Loucy (cell line): Measurements from ENCODE around the gene ACSM6.

Experiments used
- H2AFZ ChIP-seq: fragments of 200-600 bp; sonication (generic); 2 replicates; pipeline ENCODE4 v1.6.0; 2016; ENCODE audit warnings: antibody characterized with exemption, mild to moderate bottlenecking, low read length, moderate library complexity
- H3F3A ChIP-seq: fragments of 200-600 bp; 2 replicates; pipeline ENCODE4 v1.6.0; 2016; ENCODE audit warnings: antibody characterized with exemption, low read depth, mild to moderate bottlenecking
- H3K27me3 ChIP-seq: fragments of 200-600 bp; sonication (generic); 2 replicates; pipeline ENCODE4 v1.6.1; 2014; ENCODE audit warnings: low read length, mild to moderate bottlenecking; ENCODE audit not compliant: insufficient read depth, poor library complexity, severe bottlenecking
- H3K36me3 ChIP-seq: fragments of 200-600 bp; sonication (generic); 2 replicates; pipeline ENCODE4 v1.6.1; 2016; ENCODE audit warnings: low read length; ENCODE audit not compliant: insufficient read depth
- H3K4me1 ChIP-seq: fragments of 200-600 bp; sonication (generic); 2 replicates; pipeline ENCODE4 v1.5.1; 2014; ENCODE audit warnings: low read length, mild to moderate bottlenecking; ENCODE audit not compliant: insufficient read depth, poor library complexity, severe bottlenecking
- H3K4me2 ChIP-seq: fragments of 200-600 bp; sonication (generic); 2 replicates; pipeline ENCODE4 v1.6.0; 2014; ENCODE audit warnings: antibody characterized with exemption, low read length, low read depth, mild to moderate bottlenecking; ENCODE audit not compliant: poor library complexity, severe bottlenecking
- H3K4me3 ChIP-seq: fragments of 200-600 bp; sonication (generic); 2 replicates; pipeline ENCODE4 v1.5.1; 2014; ENCODE audit warnings: low read length, mild to moderate bottlenecking, mixed read lengths; ENCODE audit not compliant: poor library complexity, severe bottlenecking
- H3K79me2 ChIP-seq: fragments of 200-600 bp; sonication (generic); 2 replicates; pipeline ENCODE4 v1.6.1; 2014; ENCODE audit warnings: low read length; ENCODE audit not compliant: insufficient read depth
- H3K9ac ChIP-seq: fragments of 200-600 bp; sonication (generic); 2 replicates; pipeline ENCODE4 v1.6.0; 2014; ENCODE audit warnings: mild to moderate bottlenecking, low read depth, low read length, moderate library complexity; ENCODE audit not compliant: poor library complexity, severe bottlenecking
- H3K9me2 ChIP-seq: fragments of 200-600 bp; sonication (generic); replicated peaks from 2 replicates; pipeline ENCODE4 v1.6.1; 2016; ENCODE audit warnings: low read depth, low read length, mixed read lengths
- H3K9me3 ChIP-seq: fragments of 200-600 bp; sonication (generic); 2 replicates; pipeline ENCODE4 v1.6.1; 2014; ENCODE audit warnings: mild to moderate bottlenecking, antibody characterized with exemption, low read length, low read depth; ENCODE audit not compliant: insufficient read depth
- H4K20me1 ChIP-seq: fragments of 200-600 bp; sonication (generic); 2 replicates; pipeline ENCODE4 v1.6.0; 2014; ENCODE audit warnings: antibody characterized with exemption, low read length, mild to moderate bottlenecking; ENCODE audit not compliant: insufficient read depth, poor library complexity, severe bottlenecking
- EZH2phosphoT487 ChIP-seq: fragments of 200-600 bp; IDR thresholded peaks from 2 replicates; pipeline ENCODE4 v1.6.1; 2018; ENCODE audit warnings: antibody characterized with exemption, mild to moderate bottlenecking, moderate library complexity, borderline replicate concordance
- TF ChIP-seq, protein P1 (sequence below): fragments of 200-600 bp; sonication (generic); conservative IDR thresholded peaks from 2 replicates; pipeline ENCODE4 v1.5.1; 2014; ENCODE audit warnings: mild to moderate bottlenecking, antibody characterized with exemption, low read length

ACSM6 gene

GRCh38 chr10:95253686-95254085 lies 59.6 kb downstream of the ACSM6 start:
- H3K4me2 ChIP-seq: no peak overlapping the region
- H3K4me1 ChIP-seq: peaks cover 43% of the 10 kb centered on the region
- H3F3A ChIP-seq: no peaks in the 10 kb centered on the region
- no peak overlapping the region for H2AFZ ChIP-seq
- H3K9me2 ChIP-seq: no peaks in the 10 kb centered on the region
- no peak for TF ChIP-seq EZH2phosphoT487
- TF ChIP-seq, protein P1, sequence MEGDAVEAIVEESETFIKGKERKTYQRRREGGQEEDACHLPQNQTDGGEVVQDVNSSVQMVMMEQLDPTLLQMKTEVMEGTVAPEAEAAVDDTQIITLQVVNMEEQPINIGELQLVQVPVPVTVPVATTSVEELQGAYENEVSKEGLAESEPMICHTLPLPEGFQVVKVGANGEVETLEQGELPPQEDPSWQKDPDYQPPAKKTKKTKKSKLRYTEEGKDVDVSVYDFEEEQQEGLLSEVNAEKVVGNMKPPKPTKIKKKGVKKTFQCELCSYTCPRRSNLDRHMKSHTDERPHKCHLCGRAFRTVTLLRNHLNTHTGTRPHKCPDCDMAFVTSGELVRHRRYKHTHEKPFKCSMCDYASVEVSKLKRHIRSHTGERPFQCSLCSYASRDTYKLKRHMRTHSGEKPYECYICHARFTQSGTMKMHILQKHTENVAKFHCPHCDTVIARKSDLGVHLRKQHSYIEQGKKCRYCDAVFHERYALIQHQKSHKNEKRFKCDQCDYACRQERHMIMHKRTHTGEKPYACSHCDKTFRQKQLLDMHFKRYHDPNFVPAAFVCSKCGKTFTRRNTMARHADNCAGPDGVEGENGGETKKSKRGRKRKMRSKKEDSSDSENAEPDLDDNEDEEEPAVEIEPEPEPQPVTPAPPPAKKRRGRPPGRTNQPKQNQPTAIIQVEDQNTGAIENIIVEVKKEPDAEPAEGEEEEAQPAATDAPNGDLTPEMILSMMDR: no peak
- no peaks in the 10 kb centered on the region for H4K20me1 ChIP-seq
- H3K9me3 ChIP-seq: peaks cover 3% of the 10 kb centered on the region; the same call in 1 of the 2 replicates
- H3K79me2 ChIP-seq: no peaks in the 10 kb centered on the region
- no peaks in the 10 kb centered on the region for H3K36me3 ChIP-seq
- H3K9ac ChIP-seq: peak overlapping the region; percentile 10
- no peak overlapping the region for H3K4me3 ChIP-seq
- no peaks in the 10 kb centered on the region for H3K27me3 ChIP-seq

DNA sequence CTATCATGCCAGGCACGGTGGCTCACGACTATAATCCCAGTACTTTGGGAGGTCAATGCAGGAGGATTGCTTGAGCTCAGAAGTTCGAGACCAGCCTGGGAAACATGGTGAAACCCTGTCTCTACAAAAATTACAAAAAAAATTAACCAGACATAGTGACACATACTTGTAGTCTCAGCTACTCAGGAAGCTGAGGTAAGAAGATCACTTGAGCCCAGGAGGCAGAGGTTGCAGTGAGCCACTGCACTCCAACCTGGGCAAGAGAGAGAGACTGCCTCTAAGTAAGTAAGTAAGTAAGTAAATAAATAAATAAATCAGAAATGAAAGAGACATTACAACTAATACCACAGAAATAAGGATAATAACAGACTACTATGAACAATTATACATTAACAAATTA lies 60.6 kb downstream of the ACSM6 start:
- Histone ChIP-seq H3K9ac (peak overlapping the region; percentile 10), H3K4me2 (peak overlapping the region; percentile 1), H3K4me1 (peaks cover 35% of the 10 kb centered on the region), H3K36me3 (no peaks in the 10 kb centered on the region), H3F3A (no peaks in the 10 kb centered on the region), H2AFZ (no peak overlapping the region), H3K4me3 (no peak overlapping the region), H3K9me3 (peaks cover 3% of the 10 kb centered on the region; the same call in 1 of the 2 replicates), H3K9me2 (no peaks in the 10 kb centered on the region), H3K27me3 (no peaks in the 10 kb centered on the region), H4K20me1 (no peaks in the 10 kb centered on the region), H3K79me2 (no peaks in the 10 kb centered on the region)
- no peak for TF ChIP-seq EZH2phosphoT487

DNA sequence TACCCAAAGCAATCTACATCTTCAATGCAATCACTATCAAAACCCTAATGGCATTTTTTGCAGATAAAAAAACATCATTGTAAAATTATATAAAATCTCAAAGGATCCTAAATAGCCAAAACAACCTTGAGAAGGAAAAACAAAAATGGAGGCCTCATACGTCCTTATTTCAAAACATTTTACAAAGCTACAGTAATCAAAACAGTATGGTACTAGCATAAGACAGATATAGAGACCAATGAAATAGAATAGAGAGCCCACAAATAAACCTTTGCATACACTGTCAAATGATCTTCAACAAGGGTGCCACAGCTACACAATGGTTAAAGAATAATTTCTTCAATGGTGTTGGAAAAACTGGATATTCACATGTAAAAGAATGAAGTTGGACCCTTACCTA lies 62.2 kb downstream of the ACSM6 start:
- Histone ChIP-seq H3K9me2 (no peaks in the 10 kb centered on the region), H3K9me3 (peaks cover 3% of the 10 kb centered on the region; the same call in 1 of the 2 replicates), H3K27me3 (no peaks in the 10 kb centered on the region), H3K4me2 (no peak overlapping the region), H3K36me3 (no peaks in the 10 kb centered on the region), H3K79me2 (no peaks in the 10 kb centered on the region), H3K4me1 (peaks cover 48% of the 10 kb centered on the region), H3K4me3 (no peak overlapping the region), H3K9ac (no peak overlapping the region), H4K20me1 (no peaks in the 10 kb centered on the region), H2AFZ (no peak overlapping the region), H3F3A (no peaks in the 10 kb centered on the region)
- no peak for TF ChIP-seq EZH2phosphoT487
- TF ChIP-seq, protein P1: no peak

DNA sequence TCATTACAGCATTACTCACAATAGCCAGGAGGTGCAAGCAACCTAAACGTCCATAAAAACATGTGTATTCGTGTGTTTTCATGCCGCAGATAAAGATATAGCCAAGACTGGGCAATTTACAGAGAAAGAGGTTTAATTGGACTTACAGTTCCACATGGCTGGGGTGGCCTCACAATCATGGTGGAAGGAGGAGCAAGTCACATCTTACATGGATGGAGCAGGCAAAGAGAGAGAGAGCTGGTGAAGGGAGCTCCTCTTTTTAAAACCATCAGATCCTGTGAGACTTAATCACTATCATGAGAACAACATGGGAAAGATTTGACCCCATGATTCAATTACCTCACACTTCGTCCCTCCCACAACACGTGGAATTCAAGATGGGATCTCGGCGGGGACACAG lies 63.8 kb downstream of the ACSM6 start:
- Histone ChIP-seq H3K9ac (no peak overlapping the region), H3K27me3 (no peaks in the 10 kb centered on the region), H2AFZ (no peak overlapping the region), H3K4me3 (no peak overlapping the region), H3K79me2 (no peaks in the 10 kb centered on the region), H4K20me1 (no peaks in the 10 kb centered on the region), H3F3A (no peaks in the 10 kb centered on the region), H3K9me3 (peaks cover 3% of the 10 kb centered on the region; the same call in 1 of the 2 replicates), H3K9me2 (no peaks in the 10 kb centered on the region), H3K4me2 (no peak overlapping the region), H3K4me1 (peaks cover 45% of the 10 kb centered on the region), H3K36me3 (no peaks in the 10 kb centered on the region)
- TF ChIP-seq EZH2phosphoT487: no peak
- TF ChIP-seq, protein P1: no peak
